Right lobe of liver (tissue), 6 donors: ENCODE data around the gene BEND5. TPM values are rescaled to one million over a fixed set of nuclear protein-coding genes. Genes with fewer than 3 reads are reported as not detected.

Experiments used
- ATAC-seq, 4 donors: fragments of 200-7000 bp; cut with Tn5 transposase; one replicate each; pipeline ENCODE4 v1.9.1; 2020; ENCODE audit warnings: mild to moderate bottlenecking in 4 of 4, moderate library complexity in 4 of 4
- DNase-seq, 3 donors: peaks; one replicate each; pipeline ENCODE4 v3.0.0-alpha.2; 2020
- H3K27ac ChIP-seq, 3 donors: fragments of 200-600 bp; one replicate each; pipeline ENCODE4 v1.8.0; 2022
- H3K27me3 ChIP-seq, 2 donors: fragments of 200-600 bp; one replicate each; pipeline ENCODE4 v1.8.0; 2022
- H3K36me3 ChIP-seq, 4 donors: fragments of 200-600 bp; sonication (generic) in 1 of 4; one replicate each; pipeline versions ENCODE4 v1.5.1 to v1.8.0; 2017 to 2022; ENCODE audit warnings: control low read depth in 1 of 4
- H3K4me1 ChIP-seq, 4 donors: fragments of 200-600 bp; sonication (generic) in 1 of 4; one replicate each; pipeline versions ENCODE4 v1.5.1 to v1.8.0; 2017 to 2022; ENCODE audit warnings: control low read depth in 1 of 4
- H3K4me3 ChIP-seq, 3 donors: fragments of 200-600 bp; one replicate each; pipeline ENCODE4 v1.8.0; 2022
- H3K9me3 ChIP-seq, 4 donors: fragments of 200-600 bp; sonication (generic) in 1 of 4; one replicate each; pipeline versions ENCODE4 v1.5.1 to v1.8.0; 2017 to 2022; ENCODE audit warnings: control low read depth in 1 of 4
- CTCF ChIP-seq, 4 donors: fragments of 200-600 bp in 3 of 4; fragments of 450-650 bp in 1 of 4; IDR thresholded peaks; one replicate each; pipeline versions ENCODE4 v1.5.1 to v1.8.0; 2016 to 2022; ENCODE audit warnings: antibody characterized with exemption in 4 of 4, mild to moderate bottlenecking in 2 of 4
- POLR2A ChIP-seq: fragments of 450-650 bp; IDR thresholded peaks from one replicate; pipeline ENCODE4 v1.6.1; 2017; ENCODE audit warnings: antibody characterized with exemption, mild to moderate bottlenecking
- WGBS: methylation state at CpG from one replicate; pipeline ENCODE4 v1.1.6; 2018; ENCODE audit warnings: low coverage, low lambda C conversion rate; ENCODE audit not compliant: insufficient coverage; ENCODE audit errors: missing lambda C conversion rate; 5-methylcytosine and 5-hydroxymethylcytosine counted together
- intact Hi-C, 2 donors: fragments of 100-400 bp; cut with DNase I; formaldehyde crosslinking; loops; one replicate each; pipeline versions ENCODE4 v1.11.2 to v1.14.1; 2022
- total RNA-seq, 6 experiments: library from RNA; depleted of rRNA in 2 of 6; stranded (reverse); fragments of >200 nt in 2 of 6; fragmentation: NEBNext Ultra II Directional in 3 of 6; extraction: Animal tissue kit (Norgen Biotek cat#: 25700) in 3 of 6; gene quantifications; one replicate each; pipeline versions ENCODE4 v1.1.0 to v1.2.4, GENCODE V29; 2016 to 2023
- donor health status: DM: no; HTN: yes; CAD: no.
- donor health status: DM: no; HTN: no; CAD: no.
- donor health status: DM: no; HTN: no; CAD: no.
- donor health status: DM: no; HTN: yes; CAD: no.
- donor health status: DM: no; HTN: yes; CAD: no.

The BEND5 gene
- total RNA-seq, 6 experiments from 2014 or later: 0.34 to 1.8 (median 0.47) TPM; not detected in 3

- WGBS: 94% methylated on average over 3 of the region's 3 CpGs
- ATAC-seq (no peak), DNase-seq (no peak)
- Histone ChIP-seq H3K27ac (no peak overlapping the region), H3K9me3 (no peaks in the 10 kb centered on the region), H3K4me3 (no peak overlapping the region), H3K4me1 (peaks cover 0 to 34% (median 13%) of the 10 kb centered on the region in 4 donors), H3K36me3 (no peaks in the 10 kb centered on the region), H3K27me3 (no peaks in the 10 kb centered on the region)
- TF ChIP-seq POLR2A: no peak
- TF ChIP-seq CTCF (IDR thresholded peaks at IDR 0.05): no peak
- intact Hi-C loops: no loop called here
These were observed 92.9 kb downstream of the BEND5 start for GRCh38 chr1:48683839-48684238.

- WGBS: 78% methylated on average over 4 of the region's 4 CpGs
- Histone ChIP-seq H3K4me1 (peaks cover 0 to 50% (median 22%) of the 10 kb centered on the region in 4 donors), H3K27ac (peak overlapping the region in 2 of 3 donors; percentile 12 to 82), H3K4me3 (no peak overlapping the region), H3K27me3 (no peaks in the 10 kb centered on the region), H3K9me3 (no peaks in the 10 kb centered on the region), H3K36me3 (no peaks in the 10 kb centered on the region)
- DNase-seq (no peak), ATAC-seq (no peak)
- intact Hi-C loops: no loop called here
- TF ChIP-seq CTCF (IDR thresholded peaks at IDR 0.05) (no peak), POLR2A (no peak)
These were observed 95.0 kb downstream of the BEND5 start for GRCh38 chr1:48681476-48682305.

- H3K27me3 ChIP-seq: no peaks in the 10 kb centered on the region
- H3K36me3 ChIP-seq: no peaks in the 10 kb centered on the region
- intact Hi-C loops: no loop called here
- H3K9me3 ChIP-seq: no peaks in the 10 kb centered on the region
- 20% methylated on average over 10 of the region's 10 CpGs for WGBS
- H3K4me3 ChIP-seq: peak overlapping the region in 1 of 3 donors; percentile 15
- peaks cover 0 to 42% (median 22%) of the 10 kb centered on the region in 4 donors for H3K4me1 ChIP-seq
- H3K27ac ChIP-seq: peak overlapping the region; percentile 12 to 82 (median 58)
- DNase-seq: peak in 2 of 3 donors; percentile 31 to 76
- peak; percentile 38 to 54 (median 46) for ATAC-seq
- TF ChIP-seq POLR2A (no peak), CTCF (IDR thresholded peaks at IDR 0.05) (peak in 3 of 4 donors; percentile 9 to 12 (median 12))
These were observed 96.2 kb downstream of the BEND5 start for GRCh38 chr1:48680411-48681035.

GRCh38 chr1:48679859-48680258 lies 96.8 kb downstream of the BEND5 start:
- 57% methylated on average over 5 of the region's 6 CpGs for WGBS
- peak overlapping the region; percentile 33 to 82 (median 58) for H3K27ac ChIP-seq
- intact Hi-C loops: no loop called here
- no peaks in the 10 kb centered on the region for H3K36me3 ChIP-seq
- DNase-seq (peak in 2 of 3 donors; percentile 24 to 55), ATAC-seq (peak; percentile 5 to 61 (median 44))
- TF ChIP-seq CTCF (IDR thresholded peaks at IDR 0.05) (no peak), POLR2A (no peak)
- H3K4me1 ChIP-seq: peaks cover 0 to 42% (median 22%) of the 10 kb centered on the region in 4 donors
- H3K4me3 ChIP-seq: peak overlapping the region in 1 of 3 donors; percentile 15
- no peaks in the 10 kb centered on the region for H3K27me3 ChIP-seq
- no peaks in the 10 kb centered on the region for H3K9me3 ChIP-seq
